Activated CD4-positive, CD25-positive, alpha-beta regulatory T cell (primary cell): ENCODE data around the gene HNMT.
"Not testable (repeated sequence)": the region's sequence is repeated elsewhere in the genome, so short reads cannot be mapped to it uniquely, and the experiment has no call there.

Experiments used
- DNase-seq, 4 experiments: peaks; one replicate each; lab custom pipeline; 2025; lab: John Stamatoyannopoulos, UW

The HNMT gene

DNA sequence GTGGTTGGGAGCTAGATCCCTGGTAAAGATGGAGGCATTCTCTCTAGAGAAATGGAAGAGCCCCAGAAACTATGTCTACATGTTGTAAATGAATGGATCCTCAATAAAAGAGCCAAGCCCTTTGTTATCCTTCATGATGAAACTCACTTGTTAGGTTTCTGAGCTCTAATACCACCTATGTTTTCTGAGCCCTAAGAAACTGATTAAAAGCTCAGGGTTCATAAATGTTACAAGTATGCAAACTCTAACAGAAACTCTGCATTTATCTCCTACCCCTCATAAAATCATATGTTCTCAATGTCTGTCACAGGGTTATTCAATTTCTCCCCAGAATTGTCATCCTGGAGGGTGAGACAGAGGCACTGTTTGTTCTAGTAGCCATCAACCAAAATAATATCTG lies 18.0 kb upstream of the HNMT start:
- no peak for DNase-seq

GRCh38 chr2:137947032-137947727 lies 17.1 kb upstream of the HNMT start:
- no peak for DNase-seq

DNA sequence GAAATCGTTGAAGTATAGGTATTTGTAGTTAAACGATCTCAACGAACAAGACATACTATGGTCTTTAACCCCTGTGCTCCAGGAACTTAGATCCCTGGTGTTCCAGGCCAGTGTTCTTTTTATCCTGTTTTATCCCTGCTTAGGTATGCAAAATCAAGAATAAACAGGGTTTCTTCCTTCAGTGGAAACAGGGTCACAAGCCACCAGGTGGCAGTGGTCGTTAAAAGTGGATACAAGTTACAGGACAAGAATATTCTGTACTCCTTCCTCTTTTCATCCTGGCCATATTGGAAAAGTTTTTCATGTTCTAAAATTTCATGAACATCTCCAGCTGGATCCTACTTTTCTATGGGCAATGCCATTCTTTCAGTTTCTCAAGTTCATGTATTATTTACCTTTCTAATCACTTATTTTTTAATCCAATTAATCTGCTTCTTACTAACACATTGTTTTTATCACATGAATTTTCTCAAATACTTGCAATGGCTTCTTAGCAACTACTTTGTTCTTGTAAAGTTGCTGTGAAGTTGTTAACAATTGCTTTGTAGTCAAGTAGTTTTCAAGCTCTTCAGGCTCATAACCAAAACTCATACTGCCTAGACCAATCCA lies 16.4 kb upstream of the HNMT start:
- DNase-seq: peak in 1 of 4 experiments; percentile 1

DNA sequence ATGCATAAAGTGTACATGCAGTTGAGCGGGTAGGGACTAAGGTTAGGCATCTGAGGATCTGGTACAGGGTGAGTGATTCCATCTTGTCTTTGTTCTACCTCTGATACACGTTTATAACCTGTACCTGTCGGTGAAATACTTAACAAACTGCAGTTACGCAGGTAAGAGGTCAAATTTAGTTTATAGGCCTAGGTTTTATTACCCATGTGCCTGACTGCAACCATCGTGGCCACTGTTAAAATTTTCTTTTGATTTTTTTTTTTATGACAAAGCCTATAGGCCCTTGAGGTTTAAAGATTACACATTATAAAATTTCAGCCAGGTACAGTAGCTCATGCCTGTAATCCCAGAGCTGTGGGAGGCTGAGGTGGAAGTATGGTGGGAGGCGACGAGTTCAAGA lies 15.4 kb upstream of the HNMT start:
- no peak for DNase-seq

- DNase-seq: no peak
These were observed 14.0 kb upstream of the HNMT start for GRCh38 chr2:137950238-137950637.

GRCh38 chr2:137951586-137951985 lies 12.7 kb upstream of the HNMT start:
- no peak for DNase-seq

DNA sequence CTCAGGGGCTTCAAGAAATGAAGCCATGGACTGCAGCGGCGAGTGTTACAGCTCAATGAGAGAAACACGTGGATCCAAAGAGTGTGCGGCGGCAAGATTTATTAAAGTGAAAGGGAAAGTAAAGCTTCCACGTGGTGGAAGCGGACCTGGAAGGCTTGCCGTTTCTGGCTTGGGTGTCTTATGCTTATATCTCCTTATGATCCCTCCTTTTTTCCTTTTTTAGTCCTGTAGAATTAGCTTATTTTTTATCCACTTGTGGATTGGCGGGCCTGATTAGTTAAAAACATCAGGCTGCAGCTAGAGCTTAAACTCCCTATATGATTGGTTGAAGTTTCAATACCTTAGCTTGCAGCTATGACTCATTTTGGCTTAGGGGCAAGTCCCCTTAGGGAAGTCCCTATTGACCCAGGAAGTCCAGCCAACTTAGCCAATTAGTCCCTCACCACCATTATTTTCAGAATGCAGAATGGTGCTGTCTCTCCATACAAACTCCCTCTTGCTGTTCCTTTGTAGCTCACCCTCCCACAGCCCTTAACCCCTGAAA lies 11.6 kb upstream of the HNMT start:
- DNase-seq: no peak

DNA sequence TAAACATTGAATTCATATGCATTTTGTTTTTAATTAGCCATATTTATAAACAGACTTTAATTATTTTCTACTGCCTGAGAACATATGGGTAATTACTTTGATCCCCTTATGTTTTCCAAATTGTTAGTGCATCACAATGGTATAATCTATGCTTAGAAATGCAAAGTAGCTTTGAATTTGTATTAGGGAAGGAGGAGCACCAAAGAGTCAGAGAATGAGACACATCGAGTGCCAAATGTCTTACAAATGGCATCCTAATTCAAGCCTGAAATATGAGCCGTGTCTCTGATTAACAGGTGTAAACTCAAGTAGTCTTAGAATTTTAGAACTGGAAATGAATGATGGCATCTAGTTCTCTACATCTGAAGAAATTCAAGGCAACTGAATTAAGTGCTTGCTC lies 8.7 kb upstream of the HNMT start:
- DNase-seq: no peak

DNA sequence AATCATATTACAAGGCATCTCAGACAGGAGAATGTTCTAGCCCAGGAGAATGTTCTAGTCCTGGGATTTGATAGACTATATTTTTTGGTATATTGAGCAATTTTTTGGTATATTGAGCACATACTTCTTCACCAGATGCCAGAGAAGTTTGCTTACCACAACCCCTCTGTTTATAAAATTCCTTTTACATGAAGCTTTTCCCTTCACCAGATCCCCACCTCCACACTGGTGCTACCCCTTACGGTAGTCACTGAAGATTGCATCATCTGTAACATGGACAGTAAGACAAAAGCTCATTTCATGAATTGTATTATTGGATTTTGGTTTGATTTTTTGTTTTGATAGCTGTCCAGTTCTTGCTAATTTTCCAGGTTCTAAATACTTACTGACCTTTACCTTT lies 7.2 kb upstream of the HNMT start:
- no peak for DNase-seq

DNA sequence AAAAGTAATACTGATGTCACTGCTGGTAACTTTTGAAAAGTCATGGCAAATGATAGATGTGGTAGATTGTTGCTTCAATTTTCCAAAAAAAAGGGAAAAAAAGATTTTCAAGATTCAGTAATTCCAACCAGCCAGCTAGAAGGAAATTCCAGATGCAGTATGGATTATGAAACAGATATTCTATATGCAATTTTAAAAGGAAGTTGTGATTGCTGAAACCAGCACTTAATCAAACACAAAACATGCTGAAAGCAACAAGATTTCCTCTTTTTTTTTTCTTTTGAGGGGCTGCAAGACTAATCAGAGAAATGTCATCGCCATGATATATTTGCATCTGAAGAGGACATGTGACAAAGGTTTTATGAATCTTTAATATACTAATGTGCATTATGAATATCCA lies 5.1 kb upstream of the HNMT start:
- no peak for DNase-seq

- no peak for DNase-seq
These were observed 4.0 kb upstream of the HNMT start for GRCh38 chr2:137960223-137960622.

DNA sequence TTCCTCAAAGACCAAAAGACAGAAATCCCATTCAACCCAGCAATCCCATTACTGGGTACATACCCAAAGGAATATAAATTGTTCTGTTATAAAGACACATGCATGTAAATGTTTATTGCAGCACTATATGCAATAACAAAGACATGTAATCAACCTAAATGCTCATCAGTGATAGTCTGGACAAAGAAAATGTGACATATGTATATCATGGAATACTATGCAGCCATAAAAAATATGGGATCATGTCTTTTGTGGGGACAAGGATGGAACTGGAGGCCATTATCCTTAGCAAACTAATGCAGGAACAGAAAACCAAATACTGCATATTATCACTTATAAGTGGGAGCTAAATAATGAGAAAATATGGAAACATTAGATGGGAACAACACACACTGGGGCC lies 2.7 kb upstream of the HNMT start:
- DNase-seq: no peak

GRCh38 chr2:137963535-137964065 lies 673 bp upstream of the HNMT start:
- DNase-seq: no peak

- no peak for DNase-seq
These were observed 686 bp downstream of the HNMT start for GRCh38 chr2:137964859-137965459.

GRCh38 chr2:137966043-137966442 lies 1.8 kb downstream of the HNMT start:
- DNase-seq: no peak

GRCh38 chr2:137967042-137967441 lies 2.8 kb downstream of the HNMT start:
- no peak for DNase-seq

- DNase-seq: no peak
These were observed 4.5 kb downstream of the HNMT start for GRCh38 chr2:137968477-137969417.

GRCh38 chr2:137969418-137969765 lies 5.1 kb downstream of the HNMT start:
- DNase-seq: no peak

DNA sequence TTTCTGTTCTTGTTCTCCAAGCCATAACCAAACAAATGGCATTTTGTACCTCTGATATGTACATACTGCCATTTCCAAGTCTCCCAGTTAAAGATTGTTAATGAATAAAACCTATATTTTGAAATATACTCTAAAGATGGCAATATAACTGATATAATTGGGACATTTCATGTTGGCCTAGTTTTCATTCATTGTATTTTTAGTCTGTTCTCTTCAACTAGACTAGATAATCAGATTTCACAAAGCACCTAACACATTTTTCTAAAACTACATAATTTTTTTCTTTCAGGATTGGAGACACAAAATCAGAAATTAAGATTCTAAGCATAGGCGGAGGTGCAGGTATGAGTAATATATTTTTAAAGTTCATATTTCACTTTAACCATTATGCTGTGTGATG lies 5.6 kb downstream of the HNMT start:
- no peak for DNase-seq

DNA sequence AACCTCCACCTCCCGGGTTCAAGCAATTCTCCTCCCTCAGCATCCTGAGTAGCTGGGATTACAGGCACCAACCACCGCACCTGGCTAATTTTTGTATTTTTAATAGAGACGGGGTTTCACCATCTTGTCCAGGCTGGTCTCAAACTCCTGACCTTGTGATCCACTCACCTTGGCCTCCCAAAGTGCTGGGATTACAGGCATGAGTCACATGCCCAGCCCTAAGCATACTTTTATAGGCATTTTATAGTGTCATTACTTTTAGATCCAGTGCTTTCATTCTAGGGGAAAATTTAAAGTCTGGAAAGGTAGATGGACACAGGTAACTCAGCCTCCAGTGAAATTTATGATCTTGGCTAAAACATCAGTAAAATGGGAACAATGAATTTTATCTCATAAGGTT lies 7.0 kb downstream of the HNMT start:
- DNase-seq: not testable (repeated sequence)

- DNase-seq: no peak
These were observed 9.0 kb downstream of the HNMT start for GRCh38 chr2:137973280-137973679.
